Loucy (cell line): Measurements from ENCODE around the gene USP34.

ENCODE experiments used
- H2AFZ ChIP-seq: fragments of 200-600 bp; sonication (generic); 2 replicates; pipeline ENCODE4 v1.6.0; 2016; ENCODE audit warnings: antibody characterized with exemption, mild to moderate bottlenecking, low read length, moderate library complexity
- H3F3A ChIP-seq: fragments of 200-600 bp; 2 replicates; pipeline ENCODE4 v1.6.0; 2016; ENCODE audit warnings: antibody characterized with exemption, low read depth, mild to moderate bottlenecking
- H3K27me3 ChIP-seq: fragments of 200-600 bp; sonication (generic); 2 replicates; pipeline ENCODE4 v1.6.1; 2014; ENCODE audit warnings: low read length, mild to moderate bottlenecking; ENCODE audit not compliant: insufficient read depth, poor library complexity, severe bottlenecking
- H3K36me3 ChIP-seq: fragments of 200-600 bp; sonication (generic); 2 replicates; pipeline ENCODE4 v1.6.1; 2016; ENCODE audit warnings: low read length; ENCODE audit not compliant: insufficient read depth
- H3K4me1 ChIP-seq: fragments of 200-600 bp; sonication (generic); 2 replicates; pipeline ENCODE4 v1.5.1; 2014; ENCODE audit warnings: low read length, mild to moderate bottlenecking; ENCODE audit not compliant: insufficient read depth, poor library complexity, severe bottlenecking
- H3K4me2 ChIP-seq: fragments of 200-600 bp; sonication (generic); 2 replicates; pipeline ENCODE4 v1.6.0; 2014; ENCODE audit warnings: antibody characterized with exemption, low read length, low read depth, mild to moderate bottlenecking; ENCODE audit not compliant: poor library complexity, severe bottlenecking
- H3K4me3 ChIP-seq: fragments of 200-600 bp; sonication (generic); 2 replicates; pipeline ENCODE4 v1.5.1; 2014; ENCODE audit warnings: low read length, mild to moderate bottlenecking, mixed read lengths; ENCODE audit not compliant: poor library complexity, severe bottlenecking
- H3K79me2 ChIP-seq: fragments of 200-600 bp; sonication (generic); 2 replicates; pipeline ENCODE4 v1.6.1; 2014; ENCODE audit warnings: low read length; ENCODE audit not compliant: insufficient read depth
- H3K9ac ChIP-seq: fragments of 200-600 bp; sonication (generic); 2 replicates; pipeline ENCODE4 v1.6.0; 2014; ENCODE audit warnings: mild to moderate bottlenecking, low read depth, low read length, moderate library complexity; ENCODE audit not compliant: poor library complexity, severe bottlenecking
- H3K9me2 ChIP-seq: fragments of 200-600 bp; sonication (generic); replicated peaks from 2 replicates; pipeline ENCODE4 v1.6.1; 2016; ENCODE audit warnings: low read depth, low read length, mixed read lengths
- H3K9me3 ChIP-seq: fragments of 200-600 bp; sonication (generic); 2 replicates; pipeline ENCODE4 v1.6.1; 2014; ENCODE audit warnings: mild to moderate bottlenecking, antibody characterized with exemption, low read length, low read depth; ENCODE audit not compliant: insufficient read depth
- H4K20me1 ChIP-seq: fragments of 200-600 bp; sonication (generic); 2 replicates; pipeline ENCODE4 v1.6.0; 2014; ENCODE audit warnings: antibody characterized with exemption, low read length, mild to moderate bottlenecking; ENCODE audit not compliant: insufficient read depth, poor library complexity, severe bottlenecking
- EZH2phosphoT487 ChIP-seq: fragments of 200-600 bp; IDR thresholded peaks from 2 replicates; pipeline ENCODE4 v1.6.1; 2018; ENCODE audit warnings: antibody characterized with exemption, mild to moderate bottlenecking, moderate library complexity, borderline replicate concordance
- TF ChIP-seq, protein P1 (sequence below): fragments of 200-600 bp; sonication (generic); conservative IDR thresholded peaks from 2 replicates; pipeline ENCODE4 v1.5.1; 2014; ENCODE audit warnings: mild to moderate bottlenecking, antibody characterized with exemption, low read length

Gene USP34

GRCh38 chr2:61193670-61194561 lies 277.0 kb downstream of the USP34 start:
- Histone ChIP-seq H3K9ac (no peak overlapping the region), H3K27me3 (no peaks in the 10 kb centered on the region), H3K4me2 (no peak overlapping the region), H3F3A (no peaks in the 10 kb centered on the region), H2AFZ (no peak overlapping the region), H3K36me3 (peaks cover 15% of the 10 kb centered on the region; the same call in 1 of the 2 replicates), H3K79me2 (no peaks in the 10 kb centered on the region), H3K9me3 (no peaks in the 10 kb centered on the region), H4K20me1 (no peaks in the 10 kb centered on the region), H3K9me2 (no peaks in the 10 kb centered on the region), H3K4me3 (no peak overlapping the region), H3K4me1 (no peaks in the 10 kb centered on the region)
- TF ChIP-seq, protein P1, sequence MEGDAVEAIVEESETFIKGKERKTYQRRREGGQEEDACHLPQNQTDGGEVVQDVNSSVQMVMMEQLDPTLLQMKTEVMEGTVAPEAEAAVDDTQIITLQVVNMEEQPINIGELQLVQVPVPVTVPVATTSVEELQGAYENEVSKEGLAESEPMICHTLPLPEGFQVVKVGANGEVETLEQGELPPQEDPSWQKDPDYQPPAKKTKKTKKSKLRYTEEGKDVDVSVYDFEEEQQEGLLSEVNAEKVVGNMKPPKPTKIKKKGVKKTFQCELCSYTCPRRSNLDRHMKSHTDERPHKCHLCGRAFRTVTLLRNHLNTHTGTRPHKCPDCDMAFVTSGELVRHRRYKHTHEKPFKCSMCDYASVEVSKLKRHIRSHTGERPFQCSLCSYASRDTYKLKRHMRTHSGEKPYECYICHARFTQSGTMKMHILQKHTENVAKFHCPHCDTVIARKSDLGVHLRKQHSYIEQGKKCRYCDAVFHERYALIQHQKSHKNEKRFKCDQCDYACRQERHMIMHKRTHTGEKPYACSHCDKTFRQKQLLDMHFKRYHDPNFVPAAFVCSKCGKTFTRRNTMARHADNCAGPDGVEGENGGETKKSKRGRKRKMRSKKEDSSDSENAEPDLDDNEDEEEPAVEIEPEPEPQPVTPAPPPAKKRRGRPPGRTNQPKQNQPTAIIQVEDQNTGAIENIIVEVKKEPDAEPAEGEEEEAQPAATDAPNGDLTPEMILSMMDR: no peak
- TF ChIP-seq EZH2phosphoT487: no peak

- Histone ChIP-seq H3K27me3 (no peaks in the 10 kb centered on the region), H2AFZ (no peak overlapping the region), H3K9ac (no peak overlapping the region), H3K4me2 (no peak overlapping the region), H4K20me1 (peaks cover 31% of the 10 kb centered on the region), H3K9me2 (no peaks in the 10 kb centered on the region), H3K4me1 (peaks cover 25% of the 10 kb centered on the region), H3K79me2 (peaks cover 29% of the 10 kb centered on the region), H3K9me3 (no peaks in the 10 kb centered on the region), H3K36me3 (peaks cover 71% of the 10 kb centered on the region), H3F3A (no peaks in the 10 kb centered on the region), H3K4me3 (no peak overlapping the region)
- TF ChIP-seq, protein P1: no peak
- TF ChIP-seq EZH2phosphoT487: no peak
Observed at GRCh38 chr2:61187085-61187484, 283.8 kb downstream of the USP34 start.

DNA sequence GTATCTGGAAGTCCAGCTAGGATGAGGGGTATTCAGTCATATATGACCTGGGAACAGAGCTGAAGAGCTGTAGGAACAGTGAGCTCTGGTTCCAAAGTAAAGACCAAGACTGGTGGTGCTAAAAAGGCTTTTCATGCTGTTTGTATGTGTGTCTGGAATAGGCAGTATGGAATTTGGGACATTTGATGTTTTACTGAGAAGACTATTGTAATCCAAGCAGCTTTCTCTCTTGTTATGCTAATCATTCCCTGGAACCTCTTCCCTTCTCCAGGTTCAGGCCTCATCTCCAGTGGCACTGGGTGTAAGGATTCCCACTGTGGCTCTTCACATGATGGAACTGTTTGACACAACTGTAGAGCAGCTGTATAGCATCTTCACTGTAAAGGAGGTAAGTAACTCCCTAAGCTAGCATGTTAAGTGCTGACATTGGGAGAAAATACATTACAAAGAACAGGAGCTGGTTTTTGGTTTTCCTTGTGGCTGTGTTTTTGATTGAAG lies 285.6 kb downstream of the USP34 start:
- Histone ChIP-seq H3K9ac (no peak overlapping the region), H3K4me2 (peak overlapping the region; percentile 48), H2AFZ (no peak overlapping the region), H3K4me3 (peak overlapping the region; percentile 10), H3K9me2 (no peaks in the 10 kb centered on the region), H3K9me3 (no peaks in the 10 kb centered on the region), H3K79me2 (peaks cover 47% of the 10 kb centered on the region), H4K20me1 (peaks cover 48% of the 10 kb centered on the region), H3F3A (no peaks in the 10 kb centered on the region), H3K36me3 (peaks cover 67% of the 10 kb centered on the region), H3K4me1 (peaks cover 43% of the 10 kb centered on the region), H3K27me3 (no peaks in the 10 kb centered on the region)
- TF ChIP-seq, protein P1: no peak
- TF ChIP-seq EZH2phosphoT487: no peak
